KMS-11 (cell line): ENCODE results near the gene C1QTNF9.

Experiments
- H2AFZ ChIP-seq: fragments of 200-600 bp; sonication (generic); 2 replicates; pipeline ENCODE4 v1.6.1; 2016; ENCODE audit warnings: antibody characterized with exemption, mixed run types, low read depth
- H3K27ac ChIP-seq: fragments of 200-600 bp; sonication (generic); 2 replicates; pipeline ENCODE4 v1.6.1; 2016; ENCODE audit warnings: mild to moderate bottlenecking, mixed run types
- H3K27me3 ChIP-seq: fragments of 200-600 bp; sonication (generic); 2 replicates; pipeline ENCODE4 v1.6.1; 2017; ENCODE audit warnings: mild to moderate bottlenecking, low read depth, mixed run types, moderate library complexity; ENCODE audit not compliant: insufficient read depth
- H3K36me3 ChIP-seq: fragments of 200-600 bp; sonication (generic); 2 replicates; pipeline ENCODE4 v1.6.1; 2017; ENCODE audit warnings: mild to moderate bottlenecking, mixed run types; ENCODE audit not compliant: insufficient read depth
- H3K4me1 ChIP-seq: fragments of 200-600 bp; sonication (generic); 2 replicates; pipeline ENCODE4 v1.6.1; 2016; ENCODE audit warnings: mild to moderate bottlenecking, low read depth, mixed run types; ENCODE audit not compliant: poor library complexity, severe bottlenecking
- H3K4me2 ChIP-seq: fragments of 200-600 bp; sonication (generic); 2 replicates; pipeline ENCODE4 v1.7.0; 2016; ENCODE audit warnings: mild to moderate bottlenecking, mixed run types
- H3K4me3 ChIP-seq: fragments of 200-600 bp; sonication (generic); IDR thresholded peaks from 2 replicates; pipeline ENCODE4 v1.6.1; 2017; ENCODE audit warnings: low read depth, low read length, mixed read lengths; ENCODE audit not compliant: insufficient read depth
- H3K79me2 ChIP-seq: fragments of 200-600 bp; sonication (generic); 2 replicates; pipeline ENCODE4 v1.6.1; 2016; ENCODE audit warnings: low read depth, mixed run types; ENCODE audit not compliant: insufficient read depth
- H3K9ac ChIP-seq: fragments of 200-600 bp; sonication (generic); 2 replicates; pipeline ENCODE4 v1.6.1; 2016; ENCODE audit warnings: mild to moderate bottlenecking, mixed run types
- H4K20me1 ChIP-seq: fragments of 200-600 bp; sonication (generic); 2 replicates; pipeline ENCODE4 v1.6.1; 2016; ENCODE audit warnings: mild to moderate bottlenecking, mixed run types; ENCODE audit not compliant: insufficient read depth
- CTCF ChIP-seq: fragments of 200-600 bp; sonication (generic); conservative IDR thresholded peaks from 2 replicates; pipeline ENCODE4 v1.6.1; 2017; ENCODE audit warnings: low read depth, mild to moderate bottlenecking, antibody characterized with exemption, low read length, moderate library complexity, mixed read lengths

The C1QTNF9 gene

GRCh38 chr13:24288870-24289269 lies 20.5 kb upstream of the C1QTNF9 start:
- Histone ChIP-seq H3K79me2 (no peaks in the 10 kb centered on the region), H2AFZ (no peak overlapping the region), H3K36me3 (no peaks in the 10 kb centered on the region), H3K4me3 (no peak overlapping the region), H3K9ac (no peak overlapping the region), H3K27me3 (no peaks in the 10 kb centered on the region), H4K20me1 (no peaks in the 10 kb centered on the region), H3K4me1 (no peaks in the 10 kb centered on the region), H3K27ac (no peak overlapping the region), H3K4me2 (no peak overlapping the region)
- no peak for TF ChIP-seq CTCF

GRCh38 chr13:24290280-24290932 lies 19.0 kb upstream of the C1QTNF9 start:
- Histone ChIP-seq H3K79me2 (no peaks in the 10 kb centered on the region), H3K27me3 (no peaks in the 10 kb centered on the region), H3K9ac (no peak overlapping the region), H3K36me3 (no peaks in the 10 kb centered on the region), H3K4me1 (no peaks in the 10 kb centered on the region), H2AFZ (no peak overlapping the region), H4K20me1 (no peaks in the 10 kb centered on the region), H3K27ac (no peak overlapping the region), H3K4me2 (no peak overlapping the region), H3K4me3 (no peak overlapping the region)
- TF ChIP-seq CTCF: no peak

- no peaks in the 10 kb centered on the region for H3K4me1 ChIP-seq
- H3K27ac ChIP-seq: no peak overlapping the region
- H4K20me1 ChIP-seq: no peaks in the 10 kb centered on the region
- TF ChIP-seq CTCF: no peak
- H3K4me2 ChIP-seq: no peak overlapping the region
- H3K9ac ChIP-seq: no peak overlapping the region
- no peak overlapping the region for H2AFZ ChIP-seq
- no peaks in the 10 kb centered on the region for H3K79me2 ChIP-seq
- no peak overlapping the region for H3K4me3 ChIP-seq
- no peaks in the 10 kb centered on the region for H3K36me3 ChIP-seq
- no peaks in the 10 kb centered on the region for H3K27me3 ChIP-seq
Observed at GRCh38 chr13:24292481-24292880, 16.9 kb upstream of the C1QTNF9 start.

- Histone ChIP-seq H3K9ac (no peak overlapping the region), H3K4me1 (no peaks in the 10 kb centered on the region), H3K79me2 (no peaks in the 10 kb centered on the region), H3K36me3 (no peaks in the 10 kb centered on the region), H3K4me3 (no peak overlapping the region), H3K27me3 (no peaks in the 10 kb centered on the region), H3K27ac (no peak overlapping the region), H2AFZ (no peak overlapping the region), H4K20me1 (no peaks in the 10 kb centered on the region), H3K4me2 (no peak overlapping the region)
- TF ChIP-seq CTCF: no peak
Observed at GRCh38 chr13:24293746-24294145, 15.6 kb upstream of the C1QTNF9 start.
